GM12874 (cell line): ENCODE measurements around the gene S1PR5.

ENCODE experiments used
- TF ChIP-seq, protein P1 (sequence below): IDR thresholded peaks from 2 replicates; pipeline ENCODE4 v1.5.1; 2011; ENCODE audit warnings: low read depth, mild to moderate bottlenecking, control low read depth, low read length, moderate library complexity; ENCODE audit not compliant: insufficient read depth

The S1PR5 gene

DNA sequence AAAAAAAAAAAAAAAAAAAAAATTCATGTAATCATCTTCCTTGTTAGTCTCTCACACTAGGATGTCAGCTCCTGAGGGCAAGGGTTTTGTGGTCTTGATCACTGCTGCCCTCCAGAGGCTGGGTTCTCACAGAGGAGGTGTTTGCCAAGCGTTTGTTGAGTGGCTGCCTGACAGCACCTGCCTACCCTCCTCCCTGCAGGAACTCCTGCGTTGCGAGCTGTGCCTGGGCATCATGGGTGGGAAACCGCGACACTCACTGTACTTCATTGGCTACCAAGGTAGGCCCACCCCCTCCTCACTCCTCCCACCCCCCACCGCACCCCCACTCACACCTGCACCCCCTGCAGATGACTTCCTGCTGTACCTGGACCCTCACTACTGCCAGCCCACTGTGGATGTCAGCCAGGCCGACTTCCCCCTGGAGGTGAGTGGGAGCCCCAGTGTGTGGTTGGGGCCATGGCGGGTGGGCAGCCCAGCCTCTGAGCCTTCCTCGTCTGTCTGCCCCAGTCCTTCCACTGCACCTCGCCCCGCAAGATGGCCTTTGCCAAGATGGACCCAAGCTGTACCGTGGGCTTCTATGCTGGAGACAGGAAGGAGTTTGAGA lies 34.6 kb upstream of the S1PR5 start:
- TF ChIP-seq, protein P1, sequence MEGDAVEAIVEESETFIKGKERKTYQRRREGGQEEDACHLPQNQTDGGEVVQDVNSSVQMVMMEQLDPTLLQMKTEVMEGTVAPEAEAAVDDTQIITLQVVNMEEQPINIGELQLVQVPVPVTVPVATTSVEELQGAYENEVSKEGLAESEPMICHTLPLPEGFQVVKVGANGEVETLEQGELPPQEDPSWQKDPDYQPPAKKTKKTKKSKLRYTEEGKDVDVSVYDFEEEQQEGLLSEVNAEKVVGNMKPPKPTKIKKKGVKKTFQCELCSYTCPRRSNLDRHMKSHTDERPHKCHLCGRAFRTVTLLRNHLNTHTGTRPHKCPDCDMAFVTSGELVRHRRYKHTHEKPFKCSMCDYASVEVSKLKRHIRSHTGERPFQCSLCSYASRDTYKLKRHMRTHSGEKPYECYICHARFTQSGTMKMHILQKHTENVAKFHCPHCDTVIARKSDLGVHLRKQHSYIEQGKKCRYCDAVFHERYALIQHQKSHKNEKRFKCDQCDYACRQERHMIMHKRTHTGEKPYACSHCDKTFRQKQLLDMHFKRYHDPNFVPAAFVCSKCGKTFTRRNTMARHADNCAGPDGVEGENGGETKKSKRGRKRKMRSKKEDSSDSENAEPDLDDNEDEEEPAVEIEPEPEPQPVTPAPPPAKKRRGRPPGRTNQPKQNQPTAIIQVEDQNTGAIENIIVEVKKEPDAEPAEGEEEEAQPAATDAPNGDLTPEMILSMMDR: 0 out of 2 replicates have a peak, but pooled peaks have one; percentile 10

DNA sequence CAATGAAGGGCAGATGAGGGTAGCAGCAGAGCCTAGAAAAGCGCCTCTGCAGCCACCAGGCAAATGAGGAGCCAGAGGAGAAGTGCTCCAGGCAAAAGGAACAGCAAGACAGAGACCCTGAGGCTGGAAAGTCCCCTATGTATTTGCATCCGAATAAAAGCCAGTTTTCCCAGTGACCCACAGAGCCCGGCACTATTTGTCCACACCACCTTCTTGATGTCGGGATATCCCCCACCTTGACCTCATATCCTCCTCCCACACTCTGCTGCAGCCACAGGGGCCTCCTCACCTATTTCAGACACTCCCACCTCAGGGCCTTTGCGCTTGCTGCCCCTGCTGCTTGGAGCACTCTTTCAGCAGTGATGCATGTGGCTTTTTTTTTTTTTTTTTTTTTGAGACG lies 33.1 kb upstream of the S1PR5 start:
- TF ChIP-seq, protein P1: no peak

DNA sequence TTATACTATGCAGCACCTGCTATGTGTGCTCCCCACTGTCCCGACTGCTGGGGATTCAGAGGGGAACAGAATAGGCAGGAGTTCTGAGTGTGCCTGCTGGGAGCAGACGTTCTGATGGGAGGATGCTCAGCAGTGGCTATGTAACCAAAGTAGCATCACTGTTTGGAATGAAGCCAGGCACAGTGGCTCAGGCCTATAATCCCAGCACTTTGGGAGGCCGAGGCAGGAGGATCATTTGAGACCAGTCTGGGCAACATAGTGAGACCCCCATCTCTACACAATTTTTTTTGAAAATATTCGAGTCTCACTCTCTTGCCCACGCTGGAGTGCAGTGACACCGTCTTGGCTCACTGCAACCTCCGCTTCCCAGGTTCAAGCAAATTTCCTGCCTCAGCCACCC lies 32.5 kb upstream of the S1PR5 start:
- TF ChIP-seq, protein P1: no peak

DNA sequence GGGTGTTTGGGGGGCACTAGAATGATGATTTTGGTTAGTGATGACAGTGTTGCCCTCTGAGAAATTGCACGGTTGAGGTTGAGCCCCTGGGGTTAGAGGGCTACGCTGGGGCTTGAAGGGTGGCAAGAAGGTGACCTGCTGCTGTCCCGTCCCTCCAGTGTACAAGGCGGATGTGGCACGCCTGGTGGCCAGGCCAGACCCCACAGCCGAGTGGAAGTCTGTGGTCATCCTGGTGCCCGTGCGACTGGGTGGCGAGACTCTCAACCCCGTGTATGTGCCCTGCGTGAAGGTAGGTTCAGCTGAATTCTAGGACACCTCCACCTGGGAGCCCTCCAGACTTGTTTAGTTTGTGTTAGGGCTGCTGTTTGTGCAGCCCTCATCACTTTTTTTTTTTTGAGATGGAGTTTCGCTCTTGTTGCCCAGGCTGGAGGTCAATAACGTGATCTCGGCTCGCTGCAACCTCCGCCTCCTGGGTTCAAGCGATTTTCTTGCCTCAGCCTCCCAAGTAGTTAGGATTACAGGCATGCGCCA lies 31.6 kb upstream of the S1PR5 start:
- TF ChIP-seq, protein P1: no peak

DNA sequence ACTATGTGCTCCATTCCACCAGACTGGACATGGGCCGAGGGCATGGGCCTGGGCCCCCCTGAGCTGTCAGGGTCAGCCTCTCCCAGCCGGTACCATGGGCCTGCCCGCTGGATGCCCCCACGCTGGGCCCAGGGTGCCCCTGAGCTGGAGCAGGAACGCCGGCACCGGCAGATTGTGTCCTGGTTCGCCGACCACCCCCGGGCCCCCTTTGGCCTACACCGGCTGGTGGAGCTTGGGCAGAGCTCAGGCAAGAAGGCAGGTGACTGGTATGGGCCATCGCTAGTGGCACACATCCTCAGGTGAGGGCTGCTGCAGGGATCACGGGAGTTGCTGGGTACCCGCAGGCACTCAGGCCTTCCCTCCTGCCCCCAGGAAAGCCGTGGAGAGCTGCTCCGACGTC lies 29.6 kb upstream of the S1PR5 start:
- TF ChIP-seq, protein P1: no peak

DNA sequence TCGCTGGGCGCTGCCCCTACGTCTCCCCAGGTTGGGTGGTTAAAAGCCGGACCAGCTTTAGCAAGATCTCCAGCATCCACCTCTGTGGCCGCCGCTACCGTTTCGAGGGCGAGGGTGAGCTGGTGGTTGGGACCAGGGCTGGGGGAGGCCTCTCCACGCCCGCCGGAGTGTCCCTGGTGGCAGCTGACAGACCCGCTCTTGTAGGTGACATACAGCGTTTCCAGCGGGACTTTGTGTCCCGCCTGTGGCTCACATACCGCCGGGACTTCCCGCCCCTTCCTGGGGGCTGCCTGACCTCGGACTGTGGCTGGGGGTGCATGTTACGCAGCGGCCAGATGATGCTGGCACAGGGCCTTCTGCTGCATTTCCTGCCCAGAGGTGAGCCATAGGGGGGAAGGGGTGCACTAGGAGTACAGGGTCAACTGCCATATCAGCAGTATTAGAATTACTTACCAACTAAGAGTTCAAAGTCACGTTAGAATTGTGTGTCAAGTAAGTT lies 27.6 kb upstream of the S1PR5 start:
- TF ChIP-seq, protein P1: no peak

DNA sequence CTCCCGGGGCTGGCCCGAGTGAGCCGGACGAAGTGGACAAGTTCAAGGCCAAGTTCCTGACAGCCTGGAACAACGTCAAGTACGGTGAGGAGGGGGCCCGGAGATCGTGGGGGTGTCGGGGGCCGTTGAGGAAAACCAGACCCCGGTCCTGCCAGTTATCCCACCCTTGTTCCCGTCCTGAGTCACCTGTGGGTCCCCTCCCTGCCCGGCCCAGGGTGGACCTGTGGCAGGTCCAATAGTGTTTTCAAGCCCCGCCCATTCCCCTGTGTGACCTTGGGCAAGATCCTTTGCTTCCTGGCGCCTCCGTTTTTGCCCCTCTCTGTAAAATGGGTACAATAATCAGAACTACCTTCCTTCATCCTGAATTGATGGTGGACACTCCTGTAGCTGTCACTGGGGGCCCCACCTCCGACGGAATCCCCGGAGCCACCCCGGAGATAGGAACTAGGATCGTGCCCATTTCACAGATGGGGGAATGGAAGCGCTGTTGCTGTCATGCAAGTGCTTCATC lies 27.1 kb upstream of the S1PR5 start:
- TF ChIP-seq, protein P1: no peak
